Stimulated activated CD8-positive, alpha-beta memory T cell treated with anti-CD3 and anti-CD28 coated beads, Interleukin-2, amount 100 ng/mL, for 48 hours (primary cell): ENCODE measurements around the gene HERPUD1.
"Not testable (repeated sequence)": the region's sequence is repeated elsewhere in the genome, so short reads cannot be mapped to it uniquely, and the experiment has no call there.

ENCODE experiments used
- DNase-seq, 2 donors: peaks; one replicate each; pipeline ENCODE4 v3.0.0-alpha.2; 2020; ENCODE audit warnings: low read depth in 2 of 2

Gene HERPUD1

DNA sequence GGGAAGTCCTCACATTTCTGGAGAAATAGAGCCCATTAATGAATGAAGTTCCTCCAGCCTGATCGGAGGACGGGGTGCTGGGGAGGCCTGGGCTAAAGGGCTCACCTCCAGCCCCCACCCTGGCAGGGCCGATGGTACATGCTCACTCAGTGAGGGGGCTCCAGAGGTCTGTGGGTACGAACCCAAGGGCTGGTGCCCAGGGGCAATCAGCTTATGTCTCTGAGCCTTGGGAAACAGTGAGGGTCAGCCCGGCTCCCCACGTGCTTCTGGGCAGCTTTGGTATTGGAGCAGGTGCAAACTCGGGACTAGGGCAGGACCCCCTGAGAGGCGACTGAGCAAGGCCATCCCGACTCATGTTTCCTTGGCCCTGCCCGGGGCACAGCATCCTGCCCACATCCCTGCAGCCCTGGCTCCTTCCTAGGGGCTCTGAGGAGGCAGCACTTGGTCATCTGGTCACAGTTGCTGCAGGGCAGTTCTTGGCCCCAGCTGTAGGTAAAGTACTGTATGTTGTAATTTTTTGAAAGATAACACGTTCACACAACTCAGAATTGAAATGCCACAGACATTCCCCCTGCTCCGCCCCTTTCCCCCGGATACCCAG, 28.8 kb downstream of the HERPUD1 start:
- no peak for DNase-seq

DNA sequence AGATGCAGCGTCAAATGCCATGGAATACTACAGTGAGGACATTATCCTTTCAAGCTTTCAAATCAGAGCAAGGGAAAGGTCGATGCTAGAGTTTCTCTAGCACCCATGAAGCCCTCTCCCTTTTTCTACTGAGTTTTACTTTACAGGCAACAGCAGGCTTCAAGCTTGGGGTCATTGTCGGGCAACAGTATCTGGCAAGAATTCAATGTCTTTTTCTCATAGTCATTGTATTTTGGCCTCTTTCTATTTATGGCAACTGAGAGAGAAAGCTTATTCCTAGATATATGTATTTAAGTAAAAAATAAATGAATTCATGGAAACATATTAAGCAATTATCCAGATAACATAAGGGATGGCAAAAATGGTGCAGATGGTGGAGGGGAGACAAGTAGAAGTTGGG, 29.4 kb downstream of the HERPUD1 start:
- no peak for DNase-seq

DNA sequence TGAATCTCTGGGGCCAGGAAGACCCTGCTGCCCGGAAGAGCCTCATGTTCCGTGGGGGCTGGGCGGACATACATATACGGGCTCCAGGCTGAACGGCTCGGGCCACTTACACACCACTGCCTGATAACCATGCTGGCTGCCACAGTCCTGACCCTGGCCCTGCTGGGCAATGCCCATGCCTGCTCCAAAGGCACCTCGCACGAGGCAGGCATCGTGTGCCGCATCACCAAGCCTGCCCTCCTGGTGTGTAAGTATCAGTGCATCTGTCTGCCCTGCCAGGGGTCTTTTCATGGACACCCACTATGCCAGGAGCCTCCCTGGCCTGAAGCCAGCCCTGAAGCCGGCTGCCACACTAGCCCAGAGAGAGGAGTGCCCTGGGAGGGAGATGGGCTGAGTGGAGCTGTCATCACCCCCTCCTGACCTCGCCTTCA, 29.9 kb downstream of the HERPUD1 start, which contains the start of gene CETP:
CETP (plus strand) TSS at position 100 of the 431 bp plus-strand sequence; CDS start at position 130, 30 bp downstream.
- no peak for DNase-seq

- peak; percentile 95 to 97 for DNase-seq
Observed at GRCh38 chr16:56964243-56965148, 32.6 kb downstream of the HERPUD1 start.

- DNase-seq, result no peak
Observed at GRCh38 chr16:56965149-56966092, 33.5 kb downstream of the HERPUD1 start.

DNA sequence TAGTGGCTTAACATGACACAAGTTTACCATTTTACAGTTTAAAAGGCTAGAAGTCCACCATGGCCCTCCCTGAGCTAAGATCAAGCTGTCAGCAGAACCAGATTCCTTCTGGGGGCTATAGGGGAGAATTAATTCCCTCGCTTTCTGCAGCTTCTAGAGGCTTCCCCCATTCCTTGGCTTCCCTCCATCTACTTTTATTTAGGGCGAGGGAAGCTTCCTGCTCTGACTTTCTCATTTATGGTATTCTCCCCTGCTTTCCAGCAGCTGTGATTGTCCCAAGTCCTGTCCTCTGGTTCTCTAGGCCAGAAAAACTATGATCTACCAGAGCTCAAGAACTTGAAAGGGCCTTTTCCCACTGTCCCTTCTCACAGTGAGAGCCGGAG, 34.1 kb downstream of the HERPUD1 start:
- no peak for DNase-seq

DNA sequence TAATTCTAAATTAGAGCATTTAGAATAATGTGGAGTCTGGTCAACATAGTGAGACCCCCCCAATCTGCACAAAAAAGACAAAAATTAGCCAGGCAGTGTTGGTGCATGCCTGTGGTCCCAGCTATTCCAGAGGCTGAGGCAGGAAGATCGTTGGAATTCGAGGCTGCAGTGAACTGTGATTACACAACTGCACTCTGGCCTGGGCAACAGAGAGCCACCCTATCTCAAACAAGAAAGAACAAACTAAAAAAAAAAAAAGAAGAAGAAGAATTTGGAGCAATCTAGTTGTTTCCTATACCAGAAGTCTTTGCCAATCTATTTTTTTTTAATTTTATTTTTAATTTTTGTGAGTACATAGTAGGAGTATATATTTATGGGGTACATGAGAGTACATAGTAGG, 35.8 kb downstream of the HERPUD1 start:
- no peak for DNase-seq

GRCh38 chr16:56969769-56970168, 37.8 kb downstream of the HERPUD1 start:
- DNase-seq, result no peak

DNA sequence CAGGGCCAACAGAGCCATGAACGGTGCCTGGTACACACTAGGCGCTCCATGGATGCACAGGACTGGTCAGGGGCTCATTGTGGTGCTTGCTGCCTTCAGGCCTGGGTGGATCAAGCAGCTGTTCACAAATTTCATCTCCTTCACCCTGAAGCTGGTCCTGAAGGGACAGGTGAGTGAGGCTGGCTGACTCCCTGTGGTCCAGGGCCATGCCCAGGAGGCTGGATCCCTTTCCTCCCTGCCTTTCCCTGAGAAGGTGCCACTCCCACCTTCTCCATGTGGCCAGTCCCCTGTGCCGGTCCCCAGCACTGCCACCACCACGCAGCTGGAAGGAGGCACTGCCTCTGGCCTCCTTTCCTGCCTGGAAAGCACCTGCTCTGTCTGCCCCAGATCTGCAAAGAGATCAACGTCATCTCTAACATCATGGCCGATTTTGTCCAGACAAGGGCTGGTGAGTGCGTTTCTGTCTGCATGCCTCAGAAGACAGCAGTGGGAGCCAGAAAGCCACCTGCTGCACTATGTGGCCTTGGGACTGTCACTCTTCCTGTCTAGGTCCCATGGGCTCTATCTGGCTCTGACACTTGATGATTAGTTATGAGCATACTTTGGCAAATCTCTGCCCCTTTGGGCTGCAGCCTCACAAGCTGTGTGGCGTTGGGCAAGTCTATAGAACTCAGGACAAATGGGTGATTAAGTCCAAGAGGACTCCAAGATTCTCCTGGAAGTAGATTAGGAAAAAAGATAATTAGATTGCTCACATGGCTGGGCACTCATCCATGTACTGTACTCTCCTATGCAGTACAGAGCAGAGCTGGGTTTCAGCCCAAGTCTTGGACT, 39.2 kb downstream of the HERPUD1 start:
- DNase-seq, result no peak

GRCh38 chr16:56971768-56972043, 39.8 kb downstream of the HERPUD1 start:
- DNase-seq, result no peak

GRCh38 chr16:56972403-56973293, 40.7 kb downstream of the HERPUD1 start:
- no peak for DNase-seq

DNA sequence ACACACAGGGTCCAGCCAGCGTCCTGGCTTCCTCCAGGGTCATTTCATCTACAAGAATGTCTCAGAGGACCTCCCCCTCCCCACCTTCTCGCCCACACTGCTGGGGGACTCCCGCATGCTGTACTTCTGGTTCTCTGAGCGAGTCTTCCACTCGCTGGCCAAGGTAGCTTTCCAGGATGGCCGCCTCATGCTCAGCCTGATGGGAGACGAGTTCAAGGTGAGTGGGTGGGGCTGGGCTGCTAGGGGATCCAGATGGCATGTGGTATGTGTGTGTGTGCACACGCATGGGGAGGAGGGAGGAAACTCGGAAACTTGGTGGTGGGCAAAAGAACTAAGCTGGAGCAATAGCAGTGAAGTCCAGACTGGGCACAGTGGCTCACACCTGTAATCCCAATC, 41.4 kb downstream of the HERPUD1 start:
- no peak for DNase-seq

DNA sequence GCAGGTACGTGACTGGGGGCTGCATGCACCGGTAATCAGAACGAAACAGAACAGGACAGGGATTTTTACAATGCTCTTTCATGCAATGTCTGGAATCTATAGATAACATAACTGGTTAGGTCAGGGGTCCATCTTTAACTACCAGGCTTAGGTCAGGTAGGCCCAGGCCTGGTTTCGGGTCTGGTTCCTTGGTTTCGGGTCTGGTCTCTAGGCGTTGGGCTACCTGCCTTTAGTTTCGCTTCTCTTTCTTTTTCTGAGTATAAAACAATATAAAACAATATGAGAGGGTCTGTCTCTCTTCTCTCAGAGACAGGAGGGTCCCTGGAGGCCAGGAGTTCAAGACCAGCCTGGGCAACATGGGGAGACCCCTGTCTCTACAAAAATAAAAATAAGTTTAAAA, 42.0 kb downstream of the HERPUD1 start:
- not testable (repeated sequence) for DNase-seq

DNA sequence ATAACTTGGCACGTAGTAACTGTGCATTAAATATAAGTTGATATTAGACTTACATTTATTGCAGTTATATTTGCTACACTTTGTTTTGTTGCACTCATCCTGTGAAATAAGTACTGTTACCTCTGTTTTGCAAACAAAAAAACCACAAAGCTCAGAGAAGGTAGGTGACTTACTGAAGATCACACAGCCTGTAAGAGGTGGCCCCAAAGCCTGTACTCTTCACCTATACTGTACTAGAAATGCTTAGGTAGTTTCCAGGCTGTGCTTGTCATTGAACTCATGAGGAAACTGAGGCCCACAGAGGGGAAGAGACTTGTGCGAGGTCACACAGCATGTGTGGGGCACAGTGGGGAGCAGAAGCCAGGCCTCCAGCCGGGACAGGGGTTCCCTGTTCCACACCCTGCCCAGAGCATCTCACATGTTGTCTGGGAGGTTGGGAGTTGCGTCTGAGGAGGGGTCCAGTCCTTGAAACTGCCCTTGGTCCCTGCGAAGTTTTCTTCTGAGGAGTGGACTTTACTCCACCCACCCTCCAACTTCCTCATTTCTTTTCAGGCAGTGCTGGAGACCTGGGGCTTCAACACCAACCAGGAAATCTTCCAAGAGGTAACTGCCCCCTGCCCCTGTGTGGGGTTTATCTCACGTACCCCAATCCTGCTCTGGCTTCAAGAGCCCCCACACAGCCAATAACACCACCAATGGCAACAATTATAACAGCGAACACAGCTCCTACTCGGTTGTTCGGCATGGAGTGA, 42.8 kb downstream of the HERPUD1 start:
- no peak for DNase-seq

- no peak for DNase-seq
Observed at GRCh38 chr16:56975714-56976113, 43.8 kb downstream of the HERPUD1 start.

GRCh38 chr16:56977216-56977615, 45.3 kb downstream of the HERPUD1 start:
- no peak for DNase-seq

DNA sequence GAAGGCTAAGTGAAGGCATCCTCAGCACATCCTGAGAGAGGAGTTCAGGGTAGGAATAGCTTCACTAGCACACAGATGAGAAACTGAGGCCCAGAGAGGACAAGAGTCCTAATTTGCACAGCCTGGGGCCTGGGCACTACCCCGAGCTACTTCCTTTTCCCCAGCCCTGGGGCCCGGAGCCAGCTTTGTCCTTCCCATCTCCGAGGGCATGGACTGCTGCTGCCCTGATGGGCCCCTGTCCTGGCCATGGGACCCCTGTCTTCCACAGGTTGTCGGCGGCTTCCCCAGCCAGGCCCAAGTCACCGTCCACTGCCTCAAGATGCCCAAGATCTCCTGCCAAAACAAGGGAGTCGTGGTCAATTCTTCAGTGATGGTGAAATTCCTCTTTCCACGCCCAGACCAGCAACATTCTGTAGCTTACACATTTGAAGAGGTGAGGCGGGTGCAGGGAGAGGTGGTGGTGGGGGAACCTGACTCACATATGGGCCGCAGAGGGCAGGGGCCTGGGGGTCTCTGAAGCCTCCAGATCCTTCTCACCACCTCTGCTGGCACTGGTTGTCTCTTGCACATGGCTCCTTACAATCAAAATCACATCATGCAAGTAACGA, 46.0 kb downstream of the HERPUD1 start:
- DNase-seq, result no peak

DNA sequence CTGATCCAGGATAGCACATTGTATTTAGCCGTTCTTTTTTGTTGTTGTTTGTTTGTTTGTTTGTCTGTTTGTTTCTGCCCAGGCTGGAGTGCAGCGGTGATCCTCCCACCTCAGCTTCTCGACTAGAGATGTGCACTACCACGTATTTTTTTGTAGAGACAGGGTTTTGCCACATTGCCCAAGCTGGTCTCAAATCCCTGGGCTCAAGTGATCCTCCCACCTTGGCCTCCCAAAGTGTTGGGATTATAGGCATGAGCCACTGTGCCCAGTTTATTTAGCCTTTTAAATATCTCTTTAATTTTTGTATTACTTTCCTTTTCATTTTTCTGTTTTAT, 48.2 kb downstream of the HERPUD1 start:
- DNase-seq, result no peak
